HG03469 (cell line): ENCODE results near the gene MARK3.

ENCODE experiments used
- ATAC-seq: cut with Tn5 transposase; IDR thresholded peaks from one replicate; pipeline ENCODE4 v1.9.1; 2021; ENCODE audit warnings: mild to moderate bottlenecking, moderate library complexity, moderate number of reproducible peaks; ENCODE audit not compliant: unreplicated experiment

Gene MARK3

GRCh38 chr14:103546652-103547454 lies 161.6 kb downstream of the MARK3 start:
- no peak for ATAC-seq

GRCh38 chr14:103547455-103547940 lies 162.3 kb downstream of the MARK3 start:
- no peak for ATAC-seq

GRCh38 chr14:103547941-103548462 lies 162.8 kb downstream of the MARK3 start:
- no peak for ATAC-seq

- no peak for ATAC-seq
These were observed 163.5 kb downstream of the MARK3 start for GRCh38 chr14:103548463-103549351.

- ATAC-seq, result no peak
These were observed 164.4 kb downstream of the MARK3 start for GRCh38 chr14:103549361-103550311.

- no peak for ATAC-seq
These were observed 165.5 kb downstream of the MARK3 start for GRCh38 chr14:103550451-103551337.

GRCh38 chr14:103551338-103551762 lies 166.1 kb downstream of the MARK3 start:
- ATAC-seq, result no peak

GRCh38 chr14:103552011-103552845 lies 167.0 kb downstream of the MARK3 start:
- no peak for ATAC-seq

- no peak for ATAC-seq
These were observed 167.6 kb downstream of the MARK3 start for GRCh38 chr14:103552846-103553210.
